Measurements from ENCODE around the gene PTPRS.

- TF ChIP-seq, protein P1, sequence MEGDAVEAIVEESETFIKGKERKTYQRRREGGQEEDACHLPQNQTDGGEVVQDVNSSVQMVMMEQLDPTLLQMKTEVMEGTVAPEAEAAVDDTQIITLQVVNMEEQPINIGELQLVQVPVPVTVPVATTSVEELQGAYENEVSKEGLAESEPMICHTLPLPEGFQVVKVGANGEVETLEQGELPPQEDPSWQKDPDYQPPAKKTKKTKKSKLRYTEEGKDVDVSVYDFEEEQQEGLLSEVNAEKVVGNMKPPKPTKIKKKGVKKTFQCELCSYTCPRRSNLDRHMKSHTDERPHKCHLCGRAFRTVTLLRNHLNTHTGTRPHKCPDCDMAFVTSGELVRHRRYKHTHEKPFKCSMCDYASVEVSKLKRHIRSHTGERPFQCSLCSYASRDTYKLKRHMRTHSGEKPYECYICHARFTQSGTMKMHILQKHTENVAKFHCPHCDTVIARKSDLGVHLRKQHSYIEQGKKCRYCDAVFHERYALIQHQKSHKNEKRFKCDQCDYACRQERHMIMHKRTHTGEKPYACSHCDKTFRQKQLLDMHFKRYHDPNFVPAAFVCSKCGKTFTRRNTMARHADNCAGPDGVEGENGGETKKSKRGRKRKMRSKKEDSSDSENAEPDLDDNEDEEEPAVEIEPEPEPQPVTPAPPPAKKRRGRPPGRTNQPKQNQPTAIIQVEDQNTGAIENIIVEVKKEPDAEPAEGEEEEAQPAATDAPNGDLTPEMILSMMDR (IDR thresholded peaks at IDR 0.05; ENCODE audit: low read depth, low read length): no peak
- TF ChIP-seq EZH2phosphoT487 (IDR thresholded peaks at IDR 0.05; ENCODE audit: low read depth): no peak
Observed at GRCh38 chr19:5299137-5299536, 41.5 kb downstream of the PTPRS start.
